Mesendoderm (in vitro differentiated cells): ENCODE measurements around the gene AGAP2.

Experiments
- DNase-seq: peaks from one replicate; pipeline ENCODE4 v3.0.0; 2013
- H2AK5ac ChIP-seq: 2 replicates; pipeline ENCODE4 v1.6.1; 2013; ENCODE audit warnings: low read length, inconsistent platforms
- H2BK120ac ChIP-seq: 2 replicates; pipeline ENCODE4 v1.6.1; 2013; ENCODE audit warnings: low read depth, mild to moderate bottlenecking, low read length, moderate library complexity, mixed read lengths
- H2BK15ac ChIP-seq: replicated peaks from 2 replicates; pipeline ENCODE4 v1.6.1; 2013; ENCODE audit warnings: low read depth, mild to moderate bottlenecking, moderate library complexity
- H2BK5ac ChIP-seq: 2 replicates; pipeline ENCODE4 v1.6.1; 2013; ENCODE audit warnings: low read length, inconsistent platforms
- H3K18ac ChIP-seq: 2 replicates; pipeline ENCODE4 v1.6.1; 2013; ENCODE audit warnings: mild to moderate bottlenecking, low read length, mixed read lengths
- H3K23ac ChIP-seq: one replicate; pipeline ENCODE4 v1.6.1; 2013; ENCODE audit warnings: low read length
- H3K27ac ChIP-seq: 2 replicates; pipeline ENCODE4 v1.5.1; 2013; ENCODE audit warnings: low read depth, mild to moderate bottlenecking, inconsistent platforms, low read length, moderate library complexity
- H3K27me3 ChIP-seq: 2 replicates; pipeline ENCODE4 v1.6.1; 2013; ENCODE audit warnings: low read length, control low read depth, mild to moderate bottlenecking, inconsistent platforms; ENCODE audit not compliant: insufficient read depth, poor library complexity
- H3K36me3 ChIP-seq: 2 replicates; pipeline ENCODE4 v1.6.1; 2013; ENCODE audit warnings: low read length, inconsistent platforms; ENCODE audit not compliant: control insufficient read depth, insufficient read depth
- H3K4ac ChIP-seq: one replicate; pipeline ENCODE4 v1.6.1; 2013; ENCODE audit warnings: low read depth, mild to moderate bottlenecking, low read length, moderate library complexity
- H3K4me1 ChIP-seq: 2 replicates; pipeline ENCODE4 v1.6.1; 2013; ENCODE audit warnings: low read depth, low read length, inconsistent platforms; ENCODE audit not compliant: control insufficient read depth
- H3K4me2 ChIP-seq: 2 replicates; pipeline ENCODE4 v1.6.1; 2013; ENCODE audit warnings: low read length
- H3K4me3 ChIP-seq: 2 replicates; pipeline ENCODE4 v1.5.1; 2013; ENCODE audit warnings: mild to moderate bottlenecking, low read length
- H3K56ac ChIP-seq: one replicate; pipeline ENCODE4 v1.6.1; 2013; ENCODE audit warnings: low read length
- H3K79me1 ChIP-seq: 2 replicates; pipeline ENCODE4 v1.6.1; 2013; ENCODE audit warnings: low read length, inconsistent platforms
- H3K79me2 ChIP-seq: 2 replicates; pipeline ENCODE4 v1.6.1; 2013; ENCODE audit warnings: mild to moderate bottlenecking, low read length; ENCODE audit not compliant: control insufficient read depth, insufficient read depth
- H3K9ac ChIP-seq: 2 replicates; pipeline ENCODE4 v1.6.1; 2013; ENCODE audit warnings: low read length, inconsistent platforms
- H4K5ac ChIP-seq: one replicate; pipeline ENCODE4 v1.6.1; 2013; ENCODE audit warnings: low read length
- H4K8ac ChIP-seq: one replicate; pipeline ENCODE4 v1.6.1; 2013; ENCODE audit warnings: low read depth, mild to moderate bottlenecking, control low read depth, low read length, moderate library complexity
- WGBS: extraction: QIAGEN DNeasy Blood & Tissue Kit; methylation state at CpG from one replicate; pipeline ENCODE4 v1.1.7; 2013; ENCODE audit warnings: low lambda C conversion rate, missing lambda C conversion rate; ENCODE audit not compliant: insufficient coverage; ENCODE audit errors: extremely low coverage; 5-methylcytosine and 5-hydroxymethylcytosine counted together

Gene AGAP2

DNA sequence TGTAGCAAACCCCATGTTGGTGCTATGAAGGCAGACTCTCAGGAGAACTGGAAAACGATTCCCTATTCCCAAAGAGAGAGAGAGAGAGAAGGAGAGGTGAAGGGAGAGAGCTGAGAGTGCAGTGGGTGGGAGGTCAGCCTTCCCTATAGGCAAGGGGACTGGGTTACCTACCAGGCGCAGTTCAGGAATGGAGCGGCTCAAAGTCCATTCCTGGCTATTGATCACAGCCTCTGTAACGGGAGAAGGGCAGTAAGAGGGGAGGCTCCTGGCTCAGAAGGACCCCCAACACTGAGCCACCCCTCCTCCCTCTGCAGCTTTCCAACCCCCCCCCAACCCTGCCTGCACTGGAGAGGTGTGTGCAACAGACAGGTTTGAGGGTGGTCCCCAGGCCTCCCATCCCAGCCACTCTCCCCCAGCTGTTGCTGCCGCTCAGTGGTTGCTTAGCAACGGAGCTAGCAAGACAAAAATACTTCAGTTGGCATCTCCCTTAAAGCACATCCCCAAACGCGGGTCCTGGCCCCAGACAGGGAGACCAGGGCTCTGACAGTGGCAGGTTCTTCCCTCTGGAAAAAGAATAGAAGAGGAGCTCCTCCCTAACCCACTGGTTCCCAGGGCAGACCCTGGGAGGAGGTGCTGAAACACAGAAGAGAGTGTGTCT, 3.2 kb downstream of the AGAP2 start:
- H4K8ac ChIP-seq = no peak overlapping the region
- no peak overlapping the region for H3K4ac ChIP-seq
- H2AK5ac ChIP-seq = no peak overlapping the region
- no peak overlapping the region for H2BK5ac ChIP-seq
- no peak overlapping the region for H3K4me2 ChIP-seq
- no peak overlapping the region for H3K27ac ChIP-seq
- no peak overlapping the region for H3K56ac ChIP-seq
- H3K23ac ChIP-seq = no peak overlapping the region
- H3K4me1 ChIP-seq = peaks cover 2% of the 10 kb centered on the region
- no CpG with 5 or more reads among the region's 8 CpGs for WGBS
- no peak overlapping the region for H4K5ac ChIP-seq
- H3K79me1 ChIP-seq = no peaks in the 10 kb centered on the region
- H3K36me3 ChIP-seq = no peaks in the 10 kb centered on the region
- H3K79me2 ChIP-seq = no peaks in the 10 kb centered on the region
- peak; percentile 56 for DNase-seq
- H2BK120ac ChIP-seq = no peak overlapping the region
- H3K18ac ChIP-seq = no peak overlapping the region
- H3K4me3 ChIP-seq = no peak overlapping the region
- peaks cover 63% of the 10 kb centered on the region for H3K27me3 ChIP-seq
- H2BK15ac ChIP-seq = no peak overlapping the region
- no peak overlapping the region for H3K9ac ChIP-seq

DNA sequence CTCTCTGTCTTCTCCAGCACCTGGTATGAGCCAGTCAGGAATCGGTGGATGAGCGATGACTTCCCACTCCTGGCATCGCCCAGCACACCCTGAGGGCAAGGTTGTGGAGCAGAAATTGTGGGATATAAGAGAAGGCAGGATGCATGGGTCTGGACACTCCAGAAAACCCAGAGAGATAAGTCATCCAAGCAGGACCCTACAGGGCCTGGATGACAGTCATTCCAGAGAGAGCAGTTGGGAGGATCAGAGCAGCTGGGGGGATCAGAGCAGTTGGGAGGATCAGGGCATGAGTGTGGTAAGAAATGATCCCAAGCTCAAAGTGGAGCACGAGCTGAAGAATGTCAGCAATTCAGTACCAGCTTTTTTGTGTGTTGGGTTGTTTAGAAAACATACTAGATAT, 4.0 kb downstream of the AGAP2 start:
- H3K79me2 ChIP-seq = no peaks in the 10 kb centered on the region
- H3K9ac ChIP-seq = no peak overlapping the region
- no peak overlapping the region for H3K27ac ChIP-seq
- no peak overlapping the region for H2AK5ac ChIP-seq
- no peak for DNase-seq
- no peak overlapping the region for H3K18ac ChIP-seq
- no CpG with 5 or more reads among the region's 4 CpGs for WGBS
- no peak overlapping the region for H3K4ac ChIP-seq
- H2BK15ac ChIP-seq = no peak overlapping the region
- no peak overlapping the region for H4K8ac ChIP-seq
- H4K5ac ChIP-seq = no peak overlapping the region
- no peaks in the 10 kb centered on the region for H3K36me3 ChIP-seq
- H2BK5ac ChIP-seq = no peak overlapping the region
- H3K4me3 ChIP-seq = no peak overlapping the region
- H3K56ac ChIP-seq = no peak overlapping the region
- H3K79me1 ChIP-seq = no peaks in the 10 kb centered on the region
- H3K27me3 ChIP-seq = peaks cover 60% of the 10 kb centered on the region
- H3K4me2 ChIP-seq = no peak overlapping the region
- H3K23ac ChIP-seq = no peak overlapping the region
- H2BK120ac ChIP-seq = no peak overlapping the region
- H3K4me1 ChIP-seq = peaks cover 2% of the 10 kb centered on the region

DNA sequence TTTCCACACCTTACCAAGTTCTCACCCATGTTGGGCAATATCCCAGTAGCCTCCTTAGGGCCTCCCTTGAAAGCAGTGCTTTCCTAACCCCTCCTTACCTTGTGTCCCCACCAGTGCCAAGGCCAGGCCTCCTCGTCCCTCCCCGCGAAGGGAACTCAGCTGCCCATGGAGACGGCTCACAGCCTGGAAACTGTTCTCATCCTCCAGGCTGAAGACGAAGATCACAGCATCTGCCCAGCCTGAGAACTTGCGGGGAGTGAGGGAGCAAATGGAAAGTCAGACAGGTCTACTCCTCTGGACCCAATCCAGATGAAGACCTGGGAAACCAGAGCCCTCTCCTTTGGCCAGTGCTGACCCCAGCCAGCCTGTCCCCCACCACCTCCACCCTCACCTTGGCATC, 4.6 kb downstream of the AGAP2 start:
- Histone ChIP-seq H3K27ac (no peak overlapping the region), H3K79me1 (no peaks in the 10 kb centered on the region), H2BK5ac (no peak overlapping the region), H3K18ac (no peak overlapping the region), H4K5ac (no peak overlapping the region), H3K4me1 (peaks cover 2% of the 10 kb centered on the region), H3K79me2 (no peaks in the 10 kb centered on the region), H3K4me2 (no peak overlapping the region), H2BK15ac (no peak overlapping the region), H3K23ac (no peak overlapping the region), H3K56ac (no peak overlapping the region), H3K36me3 (no peaks in the 10 kb centered on the region), H3K9ac (no peak overlapping the region), H3K4ac (no peak overlapping the region), H3K27me3 (peaks cover 56% of the 10 kb centered on the region), H2AK5ac (no peak overlapping the region), H2BK120ac (no peak overlapping the region), H4K8ac (no peak overlapping the region), H3K4me3 (no peak overlapping the region)
- no CpG with 5 or more reads among the region's 6 CpGs for WGBS
- DNase-seq = no peak

DNA sequence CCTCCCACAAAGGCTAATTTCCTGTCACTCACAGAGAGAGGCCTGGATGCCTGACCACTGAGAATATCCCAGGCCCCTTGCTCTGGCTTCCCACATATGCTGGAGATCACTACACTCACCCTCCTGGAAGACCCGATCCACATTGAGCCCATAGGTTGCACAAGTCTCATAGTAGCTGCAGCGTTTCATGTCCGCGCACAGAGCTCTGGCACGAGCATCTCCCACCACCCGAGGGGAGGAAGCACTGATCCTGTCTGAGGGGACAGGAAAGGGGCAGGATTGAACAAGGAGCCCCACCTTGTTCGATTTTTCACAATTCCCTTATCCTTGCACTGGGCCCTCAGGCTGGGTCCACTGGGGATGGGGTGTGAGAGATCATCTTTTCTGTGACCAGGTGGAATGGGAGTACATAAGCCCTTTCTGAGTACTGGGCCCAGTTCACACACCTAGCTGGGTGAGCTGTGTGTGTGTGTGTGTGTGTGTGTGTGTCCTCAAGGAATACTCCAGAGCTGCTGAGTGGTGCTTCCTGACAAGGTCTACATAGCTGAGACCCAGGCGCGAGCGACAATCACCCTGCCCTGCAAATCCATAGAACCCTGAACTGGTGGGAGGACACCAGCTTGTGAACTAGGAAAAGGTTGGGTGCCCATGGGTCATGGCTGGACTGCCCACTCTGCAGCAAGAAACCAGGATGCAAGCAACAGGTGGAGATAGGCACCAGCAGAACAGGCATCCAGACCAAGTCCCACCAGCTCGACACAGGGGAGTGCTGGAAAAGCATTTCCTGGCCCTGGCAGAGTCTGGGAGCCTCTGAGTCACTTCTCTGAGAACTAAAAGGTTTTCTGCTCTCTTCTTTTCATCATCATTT, 5.6 kb downstream of the AGAP2 start:
- no peak for DNase-seq
- Histone ChIP-seq H3K36me3 (no peaks in the 10 kb centered on the region), H3K4me1 (peaks cover 2% of the 10 kb centered on the region), H3K4me3 (no peak overlapping the region), H4K8ac (no peak overlapping the region), H3K56ac (no peak overlapping the region), H3K27me3 (peaks cover 54% of the 10 kb centered on the region), H2BK120ac (no peak overlapping the region), H2BK15ac (no peak overlapping the region), H3K27ac (no peak overlapping the region), H3K4me2 (no peak overlapping the region), H2AK5ac (no peak overlapping the region), H3K23ac (no peak overlapping the region), H2BK5ac (no peak overlapping the region), H3K18ac (no peak overlapping the region), H3K4ac (no peak overlapping the region), H3K9ac (no peak overlapping the region), H3K79me1 (no peaks in the 10 kb centered on the region), H3K79me2 (no peaks in the 10 kb centered on the region), H4K5ac (no peak overlapping the region)
- WGBS = no CpG with 5 or more reads among the region's 11 CpGs

DNA sequence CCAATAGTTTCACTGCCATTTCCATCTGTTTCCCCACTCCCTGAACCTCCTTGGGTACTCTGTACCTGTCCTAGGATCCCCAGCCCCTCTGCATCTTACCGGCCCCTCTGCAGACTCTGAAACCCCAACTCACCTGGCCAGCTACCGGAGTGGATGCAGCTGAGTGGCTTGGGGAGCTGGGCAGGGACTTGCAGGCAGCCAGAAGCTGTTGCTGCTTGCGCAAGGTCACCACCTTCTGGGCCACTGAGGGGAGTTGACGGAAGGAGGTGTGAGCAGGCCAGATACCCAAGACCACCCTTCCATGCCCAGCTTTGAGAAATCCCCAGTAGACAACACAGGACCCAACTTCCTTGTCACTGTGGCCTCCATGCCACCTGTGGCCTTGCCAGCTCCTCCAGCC, 6.3 kb downstream of the AGAP2 start:
- H3K4me2 ChIP-seq = no peak overlapping the region
- no peak overlapping the region for H3K9ac ChIP-seq
- no peak overlapping the region for H4K5ac ChIP-seq
- H3K79me1 ChIP-seq = no peaks in the 10 kb centered on the region
- no peak overlapping the region for H3K18ac ChIP-seq
- no peak overlapping the region for H2BK5ac ChIP-seq
- WGBS = no CpG with 5 or more reads among the region's 4 CpGs
- no peak overlapping the region for H2BK120ac ChIP-seq
- no peak overlapping the region for H3K4ac ChIP-seq
- no peak overlapping the region for H2AK5ac ChIP-seq
- no peaks in the 10 kb centered on the region for H3K36me3 ChIP-seq
- no peak for DNase-seq
- H2BK15ac ChIP-seq = no peak overlapping the region
- H3K79me2 ChIP-seq = no peaks in the 10 kb centered on the region
- H3K56ac ChIP-seq = no peak overlapping the region
- no peak overlapping the region for H4K8ac ChIP-seq
- no peak overlapping the region for H3K23ac ChIP-seq
- H3K27me3 ChIP-seq = peaks cover 52% of the 10 kb centered on the region
- H3K27ac ChIP-seq = no peak overlapping the region
- peaks cover 2% of the 10 kb centered on the region for H3K4me1 ChIP-seq
- no peak overlapping the region for H3K4me3 ChIP-seq
